Measurements from ENCODE around the gene C9orf72.

GRCh38 chr9:27556470-27556869 is 16.8 kb downstream of the C9orf72 start:
- TF ChIP-seq CTCF (conservative IDR thresholded peaks at IDR 0.05) (no peak), EZH2 (IDR thresholded peaks at IDR 0.05; ENCODE audit: low read depth) (no peak)
